GM12872 (cell line): ENCODE data around the gene SPATA31C1.
"Not testable (repeated sequence)": the region's sequence is repeated elsewhere in the genome, so short reads cannot be mapped to it uniquely, and the experiment has no call there.

Experiments used
- TF ChIP-seq, protein P1 (sequence below): IDR thresholded peaks from 3 replicates; pipeline ENCODE4 v1.5.1; 2011; ENCODE audit warnings: low read depth, mild to moderate bottlenecking, low read length, moderate library complexity; ENCODE audit not compliant: insufficient read depth

The SPATA31C1 gene

DNA sequence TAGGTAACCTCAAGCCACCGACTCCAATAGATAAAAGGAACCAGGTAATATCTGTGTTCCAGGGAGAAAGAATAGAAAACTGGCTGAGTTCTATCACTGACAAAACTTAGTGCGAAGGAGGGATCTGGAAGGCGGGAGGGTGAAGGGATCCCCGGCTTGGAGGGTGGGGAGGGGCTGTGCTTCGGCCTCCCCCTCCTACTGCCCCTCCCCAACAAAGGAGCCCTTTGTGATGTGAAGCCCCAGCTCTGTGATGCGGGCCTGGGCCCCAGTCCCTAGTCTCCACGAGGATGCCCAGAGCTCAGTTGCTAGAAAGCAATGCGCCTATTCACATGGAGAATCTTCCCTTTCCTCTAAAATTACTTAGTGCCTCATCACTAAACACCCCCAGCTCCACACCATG, at the start of gene SPATA31C1:
Gene SPATA31C1 (plus strand): TSS at position 301 of the 400 bp plus-strand sequence.
- TF ChIP-seq, protein P1, sequence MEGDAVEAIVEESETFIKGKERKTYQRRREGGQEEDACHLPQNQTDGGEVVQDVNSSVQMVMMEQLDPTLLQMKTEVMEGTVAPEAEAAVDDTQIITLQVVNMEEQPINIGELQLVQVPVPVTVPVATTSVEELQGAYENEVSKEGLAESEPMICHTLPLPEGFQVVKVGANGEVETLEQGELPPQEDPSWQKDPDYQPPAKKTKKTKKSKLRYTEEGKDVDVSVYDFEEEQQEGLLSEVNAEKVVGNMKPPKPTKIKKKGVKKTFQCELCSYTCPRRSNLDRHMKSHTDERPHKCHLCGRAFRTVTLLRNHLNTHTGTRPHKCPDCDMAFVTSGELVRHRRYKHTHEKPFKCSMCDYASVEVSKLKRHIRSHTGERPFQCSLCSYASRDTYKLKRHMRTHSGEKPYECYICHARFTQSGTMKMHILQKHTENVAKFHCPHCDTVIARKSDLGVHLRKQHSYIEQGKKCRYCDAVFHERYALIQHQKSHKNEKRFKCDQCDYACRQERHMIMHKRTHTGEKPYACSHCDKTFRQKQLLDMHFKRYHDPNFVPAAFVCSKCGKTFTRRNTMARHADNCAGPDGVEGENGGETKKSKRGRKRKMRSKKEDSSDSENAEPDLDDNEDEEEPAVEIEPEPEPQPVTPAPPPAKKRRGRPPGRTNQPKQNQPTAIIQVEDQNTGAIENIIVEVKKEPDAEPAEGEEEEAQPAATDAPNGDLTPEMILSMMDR = not testable (repeated sequence)

GRCh38 chr9:87868175-87868574, 49.6 kb upstream of the SPATA31C1 start:
- TF ChIP-seq, protein P1 = no peak

DNA sequence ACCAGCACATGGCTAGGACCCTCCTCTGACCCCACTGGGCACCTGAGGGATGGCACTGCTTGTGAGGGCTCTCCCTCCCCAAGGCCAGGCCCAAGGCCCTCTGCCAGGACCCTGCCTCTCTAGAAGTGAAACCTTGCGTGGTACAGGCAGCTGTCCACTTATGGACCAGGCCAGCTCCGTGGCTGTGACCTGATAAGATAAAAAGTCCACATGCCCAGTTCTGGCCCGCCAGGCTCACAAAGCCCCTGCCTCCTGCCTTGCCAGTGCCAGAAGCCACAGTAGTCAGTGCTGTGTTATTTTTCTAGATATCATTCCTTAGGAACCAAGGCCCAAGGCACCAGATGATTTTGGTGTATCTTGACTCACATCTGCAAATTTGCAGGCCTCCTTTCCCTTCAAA, 49.1 kb upstream of the SPATA31C1 start:
- TF ChIP-seq, protein P1 = no peak

DNA sequence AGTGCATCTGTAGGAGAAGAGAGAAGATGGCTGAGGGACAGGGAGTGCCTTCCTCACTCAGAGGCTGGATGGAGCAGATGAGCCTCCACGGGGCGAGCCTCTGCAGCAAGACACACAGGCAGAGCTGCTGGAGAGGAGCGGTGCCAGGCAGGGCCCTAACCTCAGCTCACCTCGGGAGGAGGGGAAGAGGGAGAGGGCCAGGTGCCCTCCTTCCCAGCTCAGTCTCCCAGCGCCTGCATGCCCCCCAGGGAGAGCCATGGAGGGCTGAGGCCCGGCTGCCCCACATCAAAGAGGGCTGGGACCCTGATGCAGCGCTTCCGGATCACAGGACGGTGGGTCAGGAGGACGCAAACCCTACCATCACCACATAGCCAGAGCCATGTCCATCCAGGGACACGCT, 48.7 kb upstream of the SPATA31C1 start:
- TF ChIP-seq, protein P1 = no peak

DNA sequence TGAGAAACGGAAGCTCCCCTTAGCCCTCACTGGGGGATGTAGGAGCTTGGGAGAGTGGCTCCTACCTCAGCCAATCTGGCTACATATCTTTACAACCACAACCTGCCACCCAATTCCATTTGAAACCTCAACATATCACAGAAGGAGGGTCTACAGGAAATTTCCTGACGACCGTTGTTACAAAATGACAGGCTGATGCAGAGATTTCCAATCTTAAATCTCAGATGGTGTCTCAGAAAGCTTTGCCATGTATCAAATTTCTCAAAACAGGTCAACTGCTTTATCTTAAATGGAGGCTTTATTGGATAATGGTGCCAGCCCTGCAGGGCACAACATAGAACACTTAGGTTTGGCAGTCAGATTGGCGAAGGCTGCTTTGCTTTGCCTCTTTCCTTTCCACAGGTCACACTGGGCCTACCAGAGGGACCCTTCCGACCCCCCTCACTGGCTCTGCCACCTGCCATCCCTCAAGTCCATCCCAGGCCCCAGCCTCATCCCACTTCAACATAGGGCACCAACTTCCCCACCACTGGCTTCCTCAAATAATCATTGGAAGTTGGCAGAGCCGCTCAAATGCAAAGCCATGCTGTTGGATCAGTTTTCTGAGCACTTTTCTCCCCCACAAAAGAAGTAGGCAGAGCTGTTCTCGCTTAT, 46.2 kb upstream of the SPATA31C1 start:
- TF ChIP-seq, protein P1 = no peak

DNA sequence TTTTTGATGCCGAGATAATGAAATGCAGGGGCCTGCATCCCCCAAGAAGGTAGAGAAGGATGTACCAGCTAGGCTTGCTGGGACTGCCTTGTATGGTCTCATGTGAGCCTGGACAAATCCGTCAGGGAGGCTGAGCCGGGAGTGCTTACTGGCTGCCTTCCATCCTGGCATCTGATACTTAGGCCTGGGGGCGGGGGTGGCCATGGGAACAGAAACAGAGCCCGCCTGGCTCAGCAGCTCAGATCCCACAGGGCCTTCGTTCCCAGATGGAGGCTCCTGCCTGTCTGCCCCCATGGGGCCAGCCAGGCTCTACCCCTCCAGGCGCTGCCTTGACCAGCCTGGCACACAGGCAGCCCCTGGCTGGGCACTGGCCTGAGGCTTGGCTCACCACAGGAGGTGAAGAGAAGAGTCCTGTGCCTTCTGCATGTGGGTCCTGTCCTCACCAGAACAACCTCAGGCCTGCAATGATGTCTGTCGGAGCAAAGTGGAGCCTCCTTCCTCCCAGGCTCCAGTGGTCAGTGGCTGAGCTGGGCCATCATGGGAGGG, 45.6 kb upstream of the SPATA31C1 start:
- TF ChIP-seq, protein P1 = no peak

- TF ChIP-seq, protein P1 = no peak
Observed at GRCh38 chr9:87873607-87874303, 44.0 kb upstream of the SPATA31C1 start.
